ENCODE results near the gene TTLL3.

TTLL3 gene

GRCh38 chr3:9855594-9855993 lies 45.5 kb downstream of the TTLL3 start:
- H3K27me3 ChIP-seq (ENCODE audit: insufficient read depth, insufficient read length) = no peaks in the 10 kb centered on the region
- H3K9me3 ChIP-seq (ENCODE audit: insufficient read depth, low read length) = no peaks in the 10 kb centered on the region
- H3K9ac ChIP-seq (ENCODE audit: insufficient read length, low read depth) = no peak overlapping the region
- peaks cover 12% of the 10 kb centered on the region for H3K4me1 ChIP-seq (ENCODE audit: insufficient read depth, insufficient read length)
- no peak overlapping the region for H3K4me3 ChIP-seq (ENCODE audit: insufficient read length, low read depth)
- H3K36me3 ChIP-seq (ENCODE audit: insufficient read depth, insufficient read length, low read length) = no peaks in the 10 kb centered on the region
- TF ChIP-seq SUZ12 (IDR thresholded peaks at IDR 0.05; ENCODE audit: extremely low read depth, insufficient read depth, insufficient read length) = no peak
- TF ChIP-seq YY1 (IDR thresholded peaks at IDR 0.05; ENCODE audit: insufficient read depth, insufficient read length) = no peak
- TF ChIP-seq ZNF274 (IDR thresholded peaks at IDR 0.05; ENCODE audit: low read depth, low read length) = no peak
- no peak for DNase-seq (ENCODE audit: low read depth, low spot score)

DNA sequence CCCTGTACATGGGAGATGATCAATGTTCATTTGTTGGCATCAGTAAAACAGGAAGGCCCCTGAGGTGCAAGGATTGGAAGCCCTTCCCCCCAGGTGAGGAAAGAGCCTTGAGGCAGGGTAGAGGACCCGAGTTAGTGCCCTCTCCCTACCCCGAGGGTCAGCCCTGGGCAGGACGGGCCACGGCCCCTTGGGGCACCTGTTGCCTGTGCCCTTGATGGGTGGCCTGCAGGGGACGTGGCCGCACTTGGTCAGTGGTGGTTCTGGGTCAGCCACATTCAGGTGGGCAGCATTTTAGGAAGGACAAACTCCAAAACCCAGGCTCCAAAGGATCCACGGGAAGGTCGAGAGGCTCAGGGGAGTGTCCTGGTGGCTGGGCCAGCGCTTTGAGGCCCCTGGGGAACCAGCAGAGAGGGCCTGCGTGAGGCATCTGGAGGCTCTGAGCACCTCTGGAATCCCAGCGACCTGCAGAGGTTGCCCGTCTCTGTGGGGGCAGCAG lies 49.5 kb downstream of the TTLL3 start:
- H3K4me3 ChIP-seq (ENCODE audit: insufficient read length, low read depth) = no peak overlapping the region

GRCh38 chr3:9861201-9861600 lies 51.1 kb downstream of the TTLL3 start:
- Histone ChIP-seq H3K9ac (ENCODE audit: insufficient read length, low read depth) (no peak overlapping the region), H3K27me3 (ENCODE audit: insufficient read depth, insufficient read length) (no peaks in the 10 kb centered on the region)
- DNase-seq (ENCODE audit: low read depth, low spot score) = no peak

More for the DNA sequence above, 49.5 kb downstream of the TTLL3 start:
- H3K9ac ChIP-seq (ENCODE audit: insufficient read length, low read depth) = no peak overlapping the region
- no peak for DNase-seq (ENCODE audit: low read depth, low spot score)
- H3K4me1 ChIP-seq (ENCODE audit: insufficient read depth, insufficient read length) = peaks cover 30% of the 10 kb centered on the region
- TF ChIP-seq SUZ12 (IDR thresholded peaks at IDR 0.05; ENCODE audit: extremely low read depth, insufficient read depth, insufficient read length) (no peak), ZNF274 (IDR thresholded peaks at IDR 0.05; ENCODE audit: low read depth, low read length) (no peak), YY1 (IDR thresholded peaks at IDR 0.05; ENCODE audit: insufficient read depth, insufficient read length) (no peak)
- no peaks in the 10 kb centered on the region for H3K27me3 ChIP-seq (ENCODE audit: insufficient read depth, insufficient read length)
- H3K9me3 ChIP-seq (ENCODE audit: insufficient read depth, low read length) = no peaks in the 10 kb centered on the region
- no peaks in the 10 kb centered on the region for H3K36me3 ChIP-seq (ENCODE audit: insufficient read depth, insufficient read length, low read length)

GRCh38 chr3:9861626-9862130 lies 51.6 kb downstream of the TTLL3 start:
- TF ChIP-seq SUZ12 (IDR thresholded peaks at IDR 0.05; ENCODE audit: extremely low read depth, insufficient read depth, insufficient read length) (no peak), YY1 (IDR thresholded peaks at IDR 0.05; ENCODE audit: insufficient read depth, insufficient read length) (no peak), ZNF274 (IDR thresholded peaks at IDR 0.05; ENCODE audit: low read depth, low read length) (no peak)
- Histone ChIP-seq H3K4me3 (ENCODE audit: insufficient read length, low read depth) (no peak overlapping the region), H3K9ac (ENCODE audit: insufficient read length, low read depth) (no peak overlapping the region)

More at GRCh38 chr3:9861201-9861600, 51.1 kb downstream of the TTLL3 start:
- H3K36me3 ChIP-seq (ENCODE audit: insufficient read depth, insufficient read length, low read length) = no peaks in the 10 kb centered on the region
- TF ChIP-seq SUZ12 (IDR thresholded peaks at IDR 0.05; ENCODE audit: extremely low read depth, insufficient read depth, insufficient read length) = no peak
- no peak for TF ChIP-seq YY1 (IDR thresholded peaks at IDR 0.05; ENCODE audit: insufficient read depth, insufficient read length)
- TF ChIP-seq ZNF274 (IDR thresholded peaks at IDR 0.05; ENCODE audit: low read depth, low read length) = no peak
- H3K4me1 ChIP-seq (ENCODE audit: insufficient read depth, insufficient read length) = peaks cover 31% of the 10 kb centered on the region
- H3K4me3 ChIP-seq (ENCODE audit: insufficient read length, low read depth) = no peak overlapping the region
- H3K9me3 ChIP-seq (ENCODE audit: insufficient read depth, low read length) = no peaks in the 10 kb centered on the region

DNA sequence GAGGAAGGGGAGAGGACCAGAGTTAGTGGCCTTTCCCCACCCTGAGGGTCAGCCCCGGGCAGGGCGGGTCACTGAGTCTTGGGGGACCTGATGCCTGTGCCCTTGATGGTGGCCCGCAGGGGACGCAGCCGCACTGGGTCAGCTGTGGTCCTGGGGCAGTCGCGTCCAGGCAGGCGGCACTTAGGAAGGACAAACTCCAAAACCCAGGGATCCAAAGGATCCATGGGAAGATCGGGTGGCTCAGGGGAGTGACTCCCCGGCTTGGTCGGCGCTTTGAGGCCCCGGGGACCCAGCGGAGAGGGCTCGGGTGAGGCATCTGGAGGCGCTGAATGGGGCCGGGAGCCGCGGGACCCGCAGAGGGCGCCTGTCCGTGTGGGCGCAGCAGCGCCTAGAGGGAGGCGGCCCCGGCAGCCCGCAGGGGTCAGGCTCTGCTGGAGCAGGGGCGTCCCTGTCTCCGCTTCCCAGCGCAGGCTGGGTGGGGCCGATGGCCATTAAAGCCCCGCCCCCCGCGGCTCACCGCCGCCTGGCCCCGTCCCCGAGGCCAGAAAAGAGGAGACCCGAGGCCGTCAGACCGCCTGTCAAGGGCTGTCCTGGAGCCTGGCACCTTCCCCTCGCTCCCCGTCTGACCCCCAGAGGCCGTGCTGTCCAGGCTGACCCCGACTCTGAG lies 52.5 kb downstream of the TTLL3 start:
- Histone ChIP-seq H3K4me1 (ENCODE audit: insufficient read depth, insufficient read length) (peaks cover 27% of the 10 kb centered on the region), H3K4me3 (ENCODE audit: insufficient read length, low read depth) (peak overlapping the region; percentile 4), H3K9me3 (ENCODE audit: insufficient read depth, low read length) (no peaks in the 10 kb centered on the region), H3K9ac (ENCODE audit: insufficient read length, low read depth) (peak overlapping the region; percentile 64), H3K27me3 (ENCODE audit: insufficient read depth, insufficient read length) (no peaks in the 10 kb centered on the region), H3K36me3 (ENCODE audit: insufficient read depth, insufficient read length, low read length) (no peaks in the 10 kb centered on the region)
- no peak for DNase-seq (ENCODE audit: low read depth, low spot score)
- TF ChIP-seq YY1 (IDR thresholded peaks at IDR 0.05; ENCODE audit: insufficient read depth, insufficient read length) (no peak), ZNF274 (IDR thresholded peaks at IDR 0.05; ENCODE audit: low read depth, low read length) (no peak), SUZ12 (IDR thresholded peaks at IDR 0.05; ENCODE audit: extremely low read depth, insufficient read depth, insufficient read length) (no peak)

More at GRCh38 chr3:9861626-9862130, 51.6 kb downstream of the TTLL3 start:
- H3K27me3 ChIP-seq (ENCODE audit: insufficient read depth, insufficient read length) = no peaks in the 10 kb centered on the region
- DNase-seq (ENCODE audit: low read depth, low spot score) = no peak
- peaks cover 27% of the 10 kb centered on the region for H3K4me1 ChIP-seq (ENCODE audit: insufficient read depth, insufficient read length)
- H3K9me3 ChIP-seq (ENCODE audit: insufficient read depth, low read length) = no peaks in the 10 kb centered on the region
- no peaks in the 10 kb centered on the region for H3K36me3 ChIP-seq (ENCODE audit: insufficient read depth, insufficient read length, low read length)

GRCh38 chr3:9863058-9863772 lies 53.2 kb downstream of the TTLL3 start:
- no peaks in the 10 kb centered on the region for H3K27me3 ChIP-seq (ENCODE audit: insufficient read depth, insufficient read length)
- no peaks in the 10 kb centered on the region for H3K36me3 ChIP-seq (ENCODE audit: insufficient read depth, insufficient read length, low read length)
- no peak overlapping the region for H3K4me3 ChIP-seq (ENCODE audit: insufficient read length, low read depth)
- H3K4me1 ChIP-seq (ENCODE audit: insufficient read depth, insufficient read length) = peaks cover 25% of the 10 kb centered on the region
- TF ChIP-seq SUZ12 (IDR thresholded peaks at IDR 0.05; ENCODE audit: extremely low read depth, insufficient read depth, insufficient read length) (no peak), ZNF274 (IDR thresholded peaks at IDR 0.05; ENCODE audit: low read depth, low read length) (no peak), YY1 (IDR thresholded peaks at IDR 0.05; ENCODE audit: insufficient read depth, insufficient read length) (no peak)
- peak overlapping the region; percentile 64 for H3K9ac ChIP-seq (ENCODE audit: insufficient read length, low read depth)
- no peaks in the 10 kb centered on the region for H3K9me3 ChIP-seq (ENCODE audit: insufficient read depth, low read length)
- no peak for DNase-seq (ENCODE audit: low read depth, low spot score)
